GM12878 (cell line): ENCODE results near the gene GFRA1. TPM values are rescaled to one million over a fixed set of nuclear protein-coding genes. Genes with fewer than 3 reads are reported as not detected.

Source experiments
- ATAC-seq: fragments of 200-7000 bp; cut with Tn5 transposase; 3 replicates; pipeline ENCODE4 v1.9.1; 2020; ENCODE audit warnings: mild to moderate bottlenecking, moderate library complexity
- BruUV-seq: library from RNA; stranded (reverse); fragments of 400-500 nt; replicated peaks from 2 replicates; lab custom pipeline; 2021; lab: Mats Ljungman, UMichigan
- CTCF ChIA-PET: fragments of 300-600 bp; sonication (Branson Sonifier 250); formaldehyde crosslinking; extraction: SDS; loops from one replicate; lab custom pipeline; 2021; ENCODE audit warnings: inconsistent platforms; lab: Yijun Ruan, JAX
- POLR2A ChIA-PET: fragments of 350-600 bp; formaldehyde crosslinking; extraction: SDS; loops from one replicate; lab custom pipeline; 2021; ENCODE audit warnings: inconsistent platforms; lab: Charles Lee
- RAD21 ChIA-PET: fragments of 300-600 bp; sonication (Branson Sonifier 250); formaldehyde crosslinking; loops from one replicate; lab custom pipeline; 2023; ENCODE audit warnings: antibody characterized with exemption; ENCODE audit not compliant: unreplicated experiment; lab: Charles Lee
- SMC1A ChIA-PET: fragments of 300-600 bp; sonication (Branson Sonifier 250); formaldehyde crosslinking; loops from one replicate; lab custom pipeline; 2023; ENCODE audit not compliant: unreplicated experiment, uncharacterized antibody; lab: Charles Lee
- DNase-seq: peaks from one replicate; pipeline ENCODE4 v3.0.0-alpha.2; 2011; ENCODE audit warnings: low read depth, low spot score
- FAIRE-seq: peaks from 3 replicates; lab custom pipeline; 2011; peaks lifted over from hg19 to GRCh38; lab: Jason Lieb, UNC
- H2AFZ ChIP-seq: 2 replicates; pipeline ENCODE4 v1.6.0; 2011; ENCODE audit warnings: low read depth, low read length, control low read depth; ENCODE audit not compliant: control insufficient read depth
- H3K27ac ChIP-seq: 2 replicates; pipeline ENCODE4 v1.5.1; 2011; ENCODE audit warnings: control low read depth; ENCODE audit not compliant: control insufficient read depth, insufficient read depth
- H3K27me3 ChIP-seq, 2 experiments: replicated peaks in 1 of 2; 2 replicates each; pipeline versions ENCODE4 v1.6.0 to v1.6.1; 2011; ENCODE audit warnings: low read length in 1 of 2; ENCODE audit not compliant: control insufficient read depth in 2 of 2, insufficient read depth in 2 of 2
- H3K36me3 ChIP-seq, 2 experiments: 2 replicates each; pipeline ENCODE4 v1.5.1; 2011; ENCODE audit warnings: low read length in 1 of 2; ENCODE audit not compliant: control insufficient read depth in 2 of 2, insufficient read depth in 2 of 2
- H3K4me1 ChIP-seq: 2 replicates; pipeline ENCODE4 v1.6.1; 2011; ENCODE audit warnings: mild to moderate bottlenecking, low read length, moderate library complexity, mixed read lengths; ENCODE audit not compliant: control insufficient read depth, insufficient read depth
- H3K4me2 ChIP-seq: 2 replicates; pipeline ENCODE4 v1.6.0; 2011; ENCODE audit warnings: control low read depth; ENCODE audit not compliant: control insufficient read depth, insufficient read depth
- H3K4me3 ChIP-seq: fragments of 200-600 bp; sonication (generic); 2 replicates; pipeline ENCODE4 v1.5.1; 2016
- H3K79me2 ChIP-seq: 2 replicates; pipeline ENCODE4 v1.6.0; 2011; ENCODE audit warnings: low read length; ENCODE audit not compliant: control insufficient read depth, insufficient read depth
- H3K9ac ChIP-seq: 2 replicates; pipeline ENCODE4 v1.8.0; 2011; ENCODE audit warnings: low read length, control low read depth, mixed read lengths; ENCODE audit not compliant: control insufficient read depth, insufficient read depth
- H3K9me3 ChIP-seq: replicated peaks from 3 replicates; pipeline ENCODE4 v1.5.1; 2011; ENCODE audit warnings: mild to moderate bottlenecking, low read length; ENCODE audit not compliant: control insufficient read depth, insufficient read depth
- H4K20me1 ChIP-seq: 2 replicates; pipeline ENCODE4 v1.6.0; 2011; ENCODE audit not compliant: control insufficient read depth, insufficient read depth
- BACH1 ChIP-seq: fragments of 450-650 bp; IDR thresholded peaks from 2 replicates; pipeline ENCODE4 v1.6.1; 2017; ENCODE audit warnings: mild to moderate bottlenecking, borderline replicate concordance
- BHLHE40 ChIP-seq, 2 experiments: fragments of 450-650 bp in 1 of 2; IDR thresholded peaks; 2 replicates each; pipeline ENCODE4 v1.6.1; 2011 to 2017; ENCODE audit warnings: low read depth in 2 of 2, borderline replicate concordance in 1 of 2, improper control_type of control experiment in 1 of 2, low read length in 1 of 2, mild to moderate bottlenecking in 1 of 2
- E2F4 ChIP-seq: IDR thresholded peaks from 2 replicates; pipeline ENCODE4 v1.6.1; 2012; ENCODE audit warnings: low read depth, low read length, improper control_type of control experiment
- EGR1 ChIP-seq, 2 experiments: IDR thresholded peaks; 1 replicate in 1 of 2; 2 replicates in 1 of 2; pipeline ENCODE4 v1.6.1; 2011 to 2012; ENCODE audit warnings: low read depth in 2 of 2, low read length in 2 of 2, borderline replicate concordance in 1 of 2, mild to moderate bottlenecking in 1 of 2, moderate library complexity in 1 of 2
- ELK1 ChIP-seq: IDR thresholded peaks from 2 replicates; pipeline ENCODE4 v1.6.1; 2012; ENCODE audit warnings: low read depth, low read length, improper control_type of control experiment
- ESRRA ChIP-seq: IDR thresholded peaks from 2 replicates; pipeline ENCODE4 v1.6.1; 2012; ENCODE audit warnings: mild to moderate bottlenecking, low read length, improper control_type of control experiment
- HSF1 ChIP-seq: fragments of 150-350 bp; IDR thresholded peaks from 2 replicates; pipeline ENCODE4 v1.6.1; 2014; ENCODE audit warnings: mild to moderate bottlenecking, low read depth, low read length
- IRF3 ChIP-seq: fragments of 450-650 bp; IDR thresholded peaks from 2 replicates; pipeline ENCODE4 v1.6.1; 2014; ENCODE audit warnings: mild to moderate bottlenecking
- MEF2B ChIP-seq: fragments of 450-650 bp; IDR thresholded peaks from 2 replicates; pipeline ENCODE4 v1.6.1; 2018; ENCODE audit warnings: mild to moderate bottlenecking, moderate library complexity; ENCODE audit not compliant: partially characterized antibody, poor library complexity, severe bottlenecking
- NR2F1 ChIP-seq: fragments of 450-650 bp; conservative IDR thresholded peaks from 2 replicates; pipeline ENCODE4 v1.6.1; 2017; ENCODE audit warnings: mild to moderate bottlenecking
- RAD21 ChIP-seq: IDR thresholded peaks from 2 replicates; pipeline ENCODE4 v1.6.1; 2011; ENCODE audit warnings: mild to moderate bottlenecking, low read depth, low read length, moderate library complexity; ENCODE audit not compliant: insufficient read depth
- SIN3A ChIP-seq: IDR thresholded peaks from 2 replicates; pipeline ENCODE4 v1.6.1; 2012; ENCODE audit warnings: low read depth, low read length, improper control_type of control experiment
- SKIL ChIP-seq: fragments of 450-650 bp; IDR thresholded peaks from 2 replicates; pipeline ENCODE4 v1.6.1; 2017; ENCODE audit warnings: mild to moderate bottlenecking, low read depth, inconsistent platforms; ENCODE audit not compliant: poor library complexity, severe bottlenecking
- SPI1 ChIP-seq: IDR thresholded peaks from 2 replicates; pipeline ENCODE4 v1.6.1; 2011; ENCODE audit warnings: low read depth, mild to moderate bottlenecking, low read length, moderate library complexity, borderline replicate concordance; ENCODE audit not compliant: insufficient read depth
- WGBS: methylation state at CpG from one replicate; pipeline ENCODE4 v1.1.6; 2016; ENCODE audit warnings: low lambda C conversion rate; ENCODE audit not compliant: insufficient replicate concordance, insufficient coverage; ENCODE audit errors: missing lambda C conversion rate; 5-methylcytosine and 5-hydroxymethylcytosine counted together
- in situ Hi-C: fragments of 300-500 bp; cut with MboI; formaldehyde crosslinking; loops from 9 replicates; pipeline ENCODE4 v1.14.3; 2018; ENCODE audit warnings: mixed read lengths
- intact Hi-C: fragments of 100-400 bp; cut with micrococcal nuclease; formaldehyde crosslinking; loops from one replicate; pipeline ENCODE4 v1.14.2; 2022; ENCODE audit not compliant: unreplicated experiment
- polyA plus RNA-seq, 11 experiments: library from polyadenylated mRNA; depleted of rRNA in 4 of 11; unstranded in 6 of 11; stranded (reverse) in 5 of 11; fragments of >200 nt; fragmentation: Nextera tagmentation in 4 of 11; fragmentation: Illumina TruSeq in 1 of 11; extraction: Ambion mirVana in 4 of 11; extraction: Trizol in 1 of 11; gene quantifications; 1 replicate in 1 of 11; 2 replicates in 10 of 11; pipeline versions ENCODE4 v1.2.1 to v1.2.3, GENCODE V29; 2011 to 2016; ENCODE audit warnings: inconsistent platforms in 2 of 11, missing spikeins in 2 of 11, low read depth in 1 of 11
- total RNA-seq, 4 experiments: library from RNA; depleted of rRNA in 3 of 4; stranded (reverse); fragments of >200 nt in 3 of 4; fragmentation: Illumina TruSeq in 1 of 4; extraction: Trizol in 1 of 4; gene quantifications; 2 replicates each; pipeline versions ENCODE4 v1.2.1 to v1.2.3, GENCODE V29; 2013 to 2021

GFRA1 gene
- total and polyA plus RNA-seq, 10 of the 15 experiments (the other 5 are each of a cell fraction or from before 2014, with no cell fraction given) = 0.05 to 0.19 TPM; not detected in 8

GRCh38 chr10:116147147-116147905, 125.7 kb downstream of the GFRA1 start:
- FAIRE-seq = no peak
- WGBS = 54% methylated on average over 15 of the region's 15 CpGs

More at GRCh38 chr10:116147147-116147905, 125.7 kb downstream of the GFRA1 start:
- ChIA-PET CTCF (no interaction called here), POLR2A (no interaction called here)
- ATAC-seq (no peak), DNase-seq (no peak)
- Histone ChIP-seq H3K27ac (no peak overlapping the region), H3K4me1 (no peaks in the 10 kb centered on the region)
- TF ChIP-seq SPI1 (no peak), NR2F1 (no peak), ESRRA (no peak), SIN3A (no peak), ELK1 (no peak), EGR1 (IDR thresholded peaks at IDR 0.05; ENCODE audit: borderline replicate concordance in 1 of 2, low read depth in 2 of 2, low read length in 2 of 2) (no peak), BHLHE40 (IDR thresholded peaks at IDR 0.05; ENCODE audit: borderline replicate concordance in 1 of 2, low read depth in 2 of 2, low read length in 1 of 2) (no peak), RAD21 (no peak), MEF2B (no peak), E2F4 (no peak), BACH1 (no peak), IRF3 (no peak), HSF1 (no peak), SKIL (no peak)
- TF ChIP-seq, all 136 proteins: peak for 0
- no peak overlapping the region for H3K4me3 ChIP-seq
- H3K27me3 ChIP-seq = no peaks in the 10 kb centered on the region
- ChIA-PET SMC1A (interaction anchor here (0.7 kb wide), 1 partner anchor 970 kb away, joined by 3 read pairs; no protein-coding TSS in a partner anchor), RAD21 (no interaction called here)
- BruUV-seq = no TSS peak
- H2AFZ ChIP-seq = no peak overlapping the region
- no peak overlapping the region for H3K9ac ChIP-seq
- no peaks in the 10 kb centered on the region for H3K36me3 ChIP-seq
- H3K79me2 ChIP-seq = no peaks in the 10 kb centered on the region
- in situ Hi-C loops (no loop called here), intact Hi-C loops (no loop called here)
- no peak overlapping the region for H3K4me2 ChIP-seq
- no peaks in the 10 kb centered on the region for H4K20me1 ChIP-seq
- no peaks in the 10 kb centered on the region for H3K9me3 ChIP-seq
